NCI-H146 treated with DMSO at 0.1 percent for 48 hours (cell line): ENCODE results near the gene TMUB2.
"Not testable (repeated sequence)": the region's sequence is repeated elsewhere in the genome, so short reads cannot be mapped to it uniquely, and the experiment has no call there.

ENCODE experiments used
- DNase-seq: peaks from one replicate; lab custom pipeline; 2025; ENCODE audit not compliant: unreplicated experiment; lab: John Stamatoyannopoulos, UW

TMUB2 gene

GRCh38 chr17:44218344-44219107, 31.8 kb downstream of the TMUB2 start:
- DNase-seq = peak; percentile 73

DNA sequence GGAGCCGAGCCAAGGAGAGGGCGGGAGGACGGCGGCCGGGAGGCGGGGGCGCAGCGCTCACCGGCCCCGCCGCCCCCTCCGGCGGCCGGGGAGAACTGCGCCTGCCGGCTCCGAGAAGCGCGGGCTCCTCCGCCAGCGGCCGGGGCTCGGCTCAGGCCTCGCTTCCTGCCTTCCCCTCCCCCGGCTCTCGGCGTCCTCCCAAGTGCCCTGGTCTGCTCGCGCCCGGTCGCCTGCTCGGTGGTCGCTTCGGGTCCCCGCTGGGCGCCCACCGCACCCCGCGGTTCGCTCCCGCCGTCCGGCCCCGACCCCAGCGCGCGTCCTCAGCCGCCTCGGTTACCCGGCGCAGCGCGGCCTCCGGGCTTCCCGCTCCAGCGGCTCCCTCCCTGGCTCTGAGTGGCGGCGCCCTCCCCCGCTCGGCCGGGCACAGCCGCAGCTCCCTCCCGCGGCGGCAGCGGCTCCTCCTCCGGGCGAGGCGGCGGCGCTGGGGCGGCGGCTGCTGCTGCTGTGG, 32.4 kb downstream of the TMUB2 start:
- no peak for DNase-seq

GRCh38 chr17:44219616-44220212, 32.9 kb downstream of the TMUB2 start, which contains the start of gene UBTF:
Gene UBTF, minus strand, starts transcription at chr17:44219675. Its CDS starts 1,446 bp downstream, at chr17:44218229.
- peak; percentile 63 for DNase-seq

- no peak for DNase-seq
Measured at GRCh38 chr17:44220213-44221083, 33.7 kb downstream of the TMUB2 start.

DNA sequence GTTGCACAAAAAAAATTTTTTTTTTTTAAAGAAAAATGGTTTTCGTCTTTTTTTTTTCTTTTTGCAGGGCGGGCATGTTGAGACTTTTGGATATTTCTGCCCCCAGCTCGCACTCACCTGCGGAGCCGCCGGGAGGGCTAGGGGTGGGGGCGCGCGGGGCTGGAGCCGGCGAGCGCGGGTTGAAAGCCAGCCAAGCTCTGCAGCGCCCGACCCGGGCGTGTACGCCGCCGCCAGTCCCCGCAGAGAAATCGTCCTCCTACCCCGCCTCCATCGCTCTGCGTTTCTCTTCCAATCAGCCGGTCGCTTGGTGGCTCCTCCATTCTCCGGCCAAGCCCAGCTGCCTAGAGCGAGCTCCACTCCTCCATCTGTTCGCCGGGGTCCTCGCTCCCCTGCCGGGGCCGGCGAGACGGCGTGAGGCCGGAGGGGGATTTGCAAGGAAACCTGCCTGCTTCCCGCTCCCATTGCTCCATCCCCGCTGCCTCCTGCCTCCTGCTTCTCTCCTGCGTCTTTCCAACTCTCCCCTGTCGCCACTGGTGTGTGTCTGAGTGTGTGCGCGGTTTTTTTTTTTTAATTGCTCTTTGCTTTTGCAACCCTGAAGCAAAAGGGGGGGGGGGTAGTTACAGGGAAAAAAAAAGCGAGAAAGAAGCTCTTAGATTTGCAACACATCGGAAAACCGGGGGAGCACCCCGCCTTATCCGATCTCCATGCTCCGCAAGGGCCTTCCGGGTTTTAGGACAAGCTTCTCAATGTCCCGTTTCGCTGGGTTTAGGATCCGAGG, 34.5 kb downstream of the TMUB2 start:
- peak; percentile 76 for DNase-seq

DNA sequence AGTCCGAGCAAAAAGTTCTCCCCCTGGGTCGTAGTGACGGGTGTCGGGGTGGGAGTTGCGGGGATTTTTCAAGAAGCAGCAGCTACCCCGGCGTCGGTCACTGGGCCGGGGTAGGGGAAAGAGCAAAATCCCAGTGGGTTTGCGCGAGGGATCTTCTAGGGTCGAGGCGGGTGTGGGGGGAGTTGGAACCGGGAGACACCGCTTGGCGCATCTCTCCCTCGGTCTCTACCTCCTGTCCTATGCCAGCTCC, 35.0 kb downstream of the TMUB2 start:
- DNase-seq = no peak

DNA sequence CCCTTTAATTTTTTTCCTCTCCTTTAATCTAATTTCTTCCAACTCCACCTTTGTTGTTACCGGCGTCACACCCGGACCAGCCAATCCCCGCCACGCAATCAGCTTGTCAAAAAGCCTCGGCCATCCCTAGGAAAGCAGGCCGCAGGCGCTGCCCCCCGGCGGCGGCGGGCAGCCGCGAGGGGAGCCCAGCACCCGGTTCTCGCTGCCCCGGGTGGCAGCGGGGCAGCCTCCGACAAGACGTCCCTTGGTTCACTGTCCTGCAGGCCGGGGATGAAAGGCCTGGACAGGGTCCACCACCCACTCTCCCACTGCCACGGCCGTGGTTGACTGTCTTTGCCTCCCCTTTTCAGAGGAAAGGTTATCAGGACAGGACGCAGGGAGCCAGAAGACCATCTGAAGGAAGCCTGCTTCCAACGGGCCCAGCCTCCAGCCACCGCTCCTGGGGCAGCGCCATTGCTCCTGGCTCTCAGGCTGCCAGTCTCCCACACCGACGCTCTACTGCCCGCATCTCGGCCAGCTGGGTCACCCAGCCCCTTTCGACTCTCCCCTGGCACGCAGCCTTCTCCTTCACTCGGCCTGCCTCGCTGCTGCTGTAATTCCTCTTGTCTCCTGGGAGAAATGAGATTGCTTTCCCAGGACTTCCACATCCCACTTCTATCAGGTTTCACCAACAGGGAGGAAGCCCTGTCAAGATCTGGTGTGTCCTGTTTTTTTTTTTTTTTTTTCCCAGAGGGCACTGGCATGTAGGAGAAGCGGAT, 35.5 kb downstream of the TMUB2 start:
- DNase-seq = peak; percentile 65

DNA sequence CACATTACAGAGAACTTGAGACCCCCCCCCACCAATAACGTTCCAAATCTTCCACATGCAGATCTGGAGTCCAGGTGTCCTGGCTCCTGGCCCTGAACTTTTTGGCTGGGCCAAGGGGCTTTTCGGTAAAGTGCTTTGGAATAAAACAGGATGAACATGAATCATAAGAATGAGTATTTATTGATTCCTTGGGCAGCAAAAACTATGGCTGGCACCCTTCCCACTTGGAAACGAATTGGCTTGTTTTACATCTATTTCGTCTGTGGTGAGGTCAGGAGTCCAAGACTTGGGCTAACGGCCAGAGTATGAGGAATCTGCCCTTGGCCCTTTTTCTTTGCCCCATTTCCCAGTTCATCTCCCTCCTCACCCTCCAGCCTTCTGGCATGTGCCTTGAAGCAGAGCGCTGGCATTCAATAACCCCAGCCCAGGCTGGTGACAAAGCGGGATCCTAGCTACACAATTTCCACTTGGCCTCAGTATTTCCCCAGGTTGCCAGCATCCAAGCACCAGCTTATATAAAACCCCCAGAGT, 36.8 kb downstream of the TMUB2 start:
- no peak for DNase-seq

DNA sequence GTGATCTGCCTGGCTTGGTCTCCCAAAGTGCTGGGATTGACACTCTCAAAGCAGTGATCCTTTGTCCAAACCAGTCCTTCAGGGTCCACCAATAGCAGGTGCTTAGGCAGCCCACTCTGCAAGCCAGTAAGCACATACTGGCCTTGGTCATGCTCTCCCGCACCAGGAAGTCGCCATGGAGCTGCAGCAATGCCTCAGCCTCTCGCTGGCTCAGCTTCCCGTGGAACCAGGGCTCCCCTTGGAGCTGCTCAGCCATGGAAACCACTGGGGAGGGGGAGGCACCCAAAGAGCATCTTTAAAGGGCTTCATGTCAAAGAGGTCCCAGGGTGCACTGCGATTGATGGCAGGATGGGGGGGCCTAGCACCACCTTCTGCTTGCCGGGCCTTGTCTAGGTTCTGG, 42.3 kb downstream of the TMUB2 start:
- no peak for DNase-seq

DNA sequence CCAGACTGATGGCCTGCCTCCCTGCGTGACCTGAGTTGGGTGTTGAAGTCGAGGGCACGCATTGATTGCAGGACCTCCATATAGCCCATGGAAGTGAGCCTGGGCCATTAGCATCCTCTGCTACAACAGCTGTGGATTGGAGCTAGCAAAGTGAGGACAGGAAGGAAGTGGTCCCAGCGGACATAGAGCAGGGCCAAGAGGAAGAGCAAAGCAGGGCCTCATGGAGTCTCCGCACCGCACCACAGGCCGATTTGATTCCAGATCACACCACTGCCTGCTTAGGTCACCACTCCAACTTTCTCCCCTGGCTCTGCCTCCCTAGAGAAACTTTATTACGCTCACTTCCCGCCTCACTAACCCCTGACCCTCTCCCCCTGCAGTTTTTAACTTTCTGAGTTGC, 43.4 kb downstream of the TMUB2 start:
- no peak for DNase-seq

DNA sequence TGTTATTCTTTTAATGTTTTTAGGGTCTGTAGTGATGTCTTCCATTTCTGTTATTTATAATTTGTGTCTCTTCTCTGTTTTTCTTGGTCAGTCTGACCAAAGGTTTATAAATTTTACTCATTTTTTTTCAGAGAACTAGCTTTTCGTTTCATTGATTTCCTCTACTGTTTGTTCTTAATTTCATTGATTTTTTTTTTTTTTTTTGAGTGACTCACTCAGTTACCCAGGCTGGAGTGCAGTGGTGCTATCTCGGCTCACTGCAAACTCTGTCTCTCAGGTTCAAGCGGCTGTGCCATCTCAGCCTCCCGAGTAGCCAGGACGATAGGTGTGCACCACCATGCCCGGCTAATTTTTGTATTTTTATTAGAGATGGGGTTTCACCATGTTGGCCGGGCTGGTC, 45.3 kb downstream of the TMUB2 start:
- DNase-seq = no peak

DNA sequence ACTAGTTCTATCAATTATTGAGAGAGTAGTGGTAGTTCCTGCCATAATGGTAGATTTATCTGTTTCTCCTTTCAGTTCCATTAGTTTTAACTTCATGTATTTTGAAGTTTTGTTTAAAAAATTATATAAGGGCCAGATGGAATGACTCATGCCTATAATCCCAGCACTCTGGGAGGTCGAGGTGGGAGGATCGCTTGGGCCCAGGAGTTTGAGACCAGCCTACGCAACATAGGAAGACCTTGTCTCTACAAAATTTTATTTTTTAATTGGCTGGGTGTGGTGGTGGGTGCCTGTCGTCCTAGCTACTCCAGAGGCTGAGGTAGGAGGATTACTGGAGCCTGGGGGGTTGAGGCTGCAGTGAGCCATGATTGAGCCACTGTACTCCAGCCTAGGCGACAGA, 46.8 kb downstream of the TMUB2 start:
- no peak for DNase-seq

DNA sequence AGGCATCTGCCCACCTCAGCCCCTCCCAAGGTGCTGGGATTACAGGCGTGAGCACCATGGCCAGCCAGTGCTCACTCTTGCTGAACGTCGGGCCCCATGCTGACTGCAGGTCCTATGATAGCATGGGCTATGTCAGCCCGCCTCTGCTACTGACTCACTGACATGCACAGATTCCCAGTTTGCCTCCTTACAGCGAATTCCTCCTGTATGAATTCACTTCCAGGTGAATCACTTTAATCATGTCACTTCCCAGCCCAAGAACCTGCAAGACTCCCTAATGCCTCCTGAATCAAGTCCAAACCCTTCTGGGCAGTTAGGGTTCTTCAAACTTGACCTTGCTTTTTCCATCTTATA, 48.8 kb downstream of the TMUB2 start:
- DNase-seq = no peak

GRCh38 chr17:44236444-44236991, 49.7 kb downstream of the TMUB2 start:
- no peak for DNase-seq

- not testable (repeated sequence) for DNase-seq
Measured at GRCh38 chr17:44237886-44238285, 51.1 kb downstream of the TMUB2 start.

DNA sequence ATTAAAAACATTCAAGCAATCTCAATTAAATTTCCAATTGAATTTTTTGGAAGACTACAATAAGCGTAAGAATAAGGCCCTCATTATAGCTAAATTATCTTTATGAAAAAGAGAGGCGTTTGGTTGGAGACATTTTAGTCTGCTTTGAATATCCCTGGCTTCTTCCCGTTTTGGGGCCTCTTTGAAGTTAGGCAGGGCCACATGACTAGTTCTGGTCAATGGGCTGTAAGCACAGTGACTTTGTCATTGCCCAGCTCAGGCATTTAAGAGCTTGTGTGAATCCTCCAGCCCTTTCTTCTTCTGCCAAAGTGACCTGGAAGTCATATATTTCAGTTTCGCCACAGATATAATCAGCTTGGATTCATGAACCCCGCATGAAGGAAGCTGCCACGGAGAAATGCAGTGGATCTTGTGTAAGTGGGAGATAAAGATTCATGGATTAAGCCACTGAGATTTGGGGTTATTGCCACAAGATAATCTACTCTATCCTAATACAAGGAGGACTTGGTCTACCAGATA, 54.4 kb downstream of the TMUB2 start:
- no peak for DNase-seq
